NCI-H2196 treated with DMSO at 0.1 percent for 48 hours (cell line): ENCODE data around the gene HYDIN.
"Not testable (repeated sequence)": the region's sequence is repeated elsewhere in the genome, so short reads cannot be mapped to it uniquely, and the experiment has no call there.

Source experiments
- DNase-seq: peaks from one replicate; lab custom pipeline; 2025; ENCODE audit not compliant: unreplicated experiment; lab: John Stamatoyannopoulos, UW

Gene HYDIN

DNA sequence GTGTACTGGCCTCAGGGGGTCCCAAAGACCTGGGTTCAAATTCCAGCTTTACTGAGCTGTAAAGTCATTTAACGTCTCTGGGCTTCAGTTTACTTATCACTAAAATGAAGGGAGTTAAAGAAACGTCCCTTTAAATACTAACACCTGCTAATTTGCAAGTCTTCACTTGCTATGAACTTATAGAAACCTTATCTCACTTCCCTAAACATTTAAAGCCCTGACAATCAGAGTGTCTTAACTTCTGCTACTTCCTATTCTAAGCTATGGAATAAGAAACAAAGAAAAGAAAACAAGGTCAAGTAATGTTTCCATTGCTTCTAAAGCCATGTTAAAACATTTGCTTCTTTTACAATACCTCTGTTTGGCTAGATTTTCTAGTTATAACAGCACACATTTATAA is 87.3 kb downstream of the HYDIN start:
- not testable (repeated sequence) for DNase-seq

DNA sequence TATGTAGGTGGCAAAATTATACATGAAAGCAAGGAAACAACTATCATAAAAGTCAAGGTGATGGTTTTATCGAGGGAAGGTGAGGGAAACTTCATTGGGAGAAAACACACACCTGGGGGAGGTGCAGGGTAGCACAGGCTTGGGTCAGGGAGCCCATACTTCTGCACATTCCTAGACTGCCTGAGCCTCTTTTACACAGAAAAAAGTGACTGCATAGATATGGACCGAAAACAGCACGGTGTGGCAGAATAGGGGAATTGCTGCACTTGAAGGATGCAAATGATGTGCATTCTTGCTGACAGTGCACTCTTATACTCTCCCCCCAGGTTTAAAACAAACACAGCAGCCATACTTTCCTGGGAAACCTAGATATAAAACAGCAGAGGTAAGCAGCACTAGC is 120.0 kb downstream of the HYDIN start:
- not testable (repeated sequence) for DNase-seq

DNA sequence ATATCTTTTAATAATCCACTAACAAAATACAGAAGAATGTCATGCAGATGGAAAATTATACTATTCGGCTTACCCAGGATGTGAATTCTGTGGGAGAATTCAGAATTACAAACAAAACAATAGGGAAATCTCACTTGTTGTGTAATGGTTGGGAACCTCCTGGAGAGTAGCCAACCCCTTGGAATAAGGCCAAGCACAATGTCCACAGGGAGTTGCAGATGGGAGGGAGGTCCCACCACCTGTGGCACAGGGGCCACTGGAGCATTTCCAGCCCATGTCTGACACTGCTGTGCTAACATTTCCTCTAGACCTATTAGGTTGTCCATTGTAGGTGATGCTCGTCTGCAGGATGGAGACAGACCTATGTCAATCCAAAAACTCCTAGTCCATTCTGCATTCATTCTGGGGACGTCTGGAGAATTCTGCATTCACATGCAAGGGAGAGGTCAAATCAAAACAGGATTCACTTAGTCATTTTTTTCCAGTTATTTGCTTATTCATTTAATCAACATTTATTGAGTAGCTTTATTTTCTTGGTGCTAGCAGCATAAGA is 120.8 kb downstream of the HYDIN start:
- DNase-seq = not testable (repeated sequence)

DNA sequence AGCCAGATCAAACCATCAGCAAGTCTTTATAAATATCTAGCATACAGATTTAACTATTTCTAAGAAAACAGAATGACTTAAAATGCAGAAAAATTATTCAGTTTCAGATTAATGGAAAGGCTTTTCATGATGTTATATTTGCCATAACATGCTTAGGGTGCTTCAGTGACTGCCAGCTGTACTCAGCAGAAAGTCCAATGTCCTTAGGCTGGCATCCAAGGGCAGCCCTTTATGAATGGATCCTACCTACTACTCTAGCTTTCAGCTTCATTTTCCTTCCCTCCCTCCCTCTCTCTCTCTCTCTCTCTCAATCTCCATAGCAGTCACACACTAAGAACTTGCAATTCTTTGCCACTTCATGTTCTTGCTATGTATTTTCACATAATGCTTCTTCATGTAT is 124.6 kb downstream of the HYDIN start:
- not testable (repeated sequence) for DNase-seq

DNA sequence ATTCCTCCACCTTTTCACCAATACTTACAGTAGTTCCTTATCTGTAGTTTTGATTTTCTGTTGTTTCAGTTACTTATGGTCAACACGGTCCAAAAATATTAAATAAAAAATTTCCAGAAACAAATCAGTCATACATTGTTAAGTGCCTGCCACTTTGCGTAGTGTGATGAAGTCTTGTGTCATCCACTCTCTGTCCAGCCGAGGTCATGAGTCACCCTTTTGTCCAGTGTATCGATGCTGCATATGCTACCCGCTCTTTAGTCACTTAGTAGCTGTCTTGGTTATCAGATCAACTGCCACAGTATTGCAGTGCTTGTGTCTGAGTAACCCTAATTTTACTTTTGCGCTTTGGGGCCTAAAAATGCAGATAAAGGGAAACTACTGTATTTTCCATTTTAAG is 146.9 kb downstream of the HYDIN start:
- DNase-seq = not testable (repeated sequence)

DNA sequence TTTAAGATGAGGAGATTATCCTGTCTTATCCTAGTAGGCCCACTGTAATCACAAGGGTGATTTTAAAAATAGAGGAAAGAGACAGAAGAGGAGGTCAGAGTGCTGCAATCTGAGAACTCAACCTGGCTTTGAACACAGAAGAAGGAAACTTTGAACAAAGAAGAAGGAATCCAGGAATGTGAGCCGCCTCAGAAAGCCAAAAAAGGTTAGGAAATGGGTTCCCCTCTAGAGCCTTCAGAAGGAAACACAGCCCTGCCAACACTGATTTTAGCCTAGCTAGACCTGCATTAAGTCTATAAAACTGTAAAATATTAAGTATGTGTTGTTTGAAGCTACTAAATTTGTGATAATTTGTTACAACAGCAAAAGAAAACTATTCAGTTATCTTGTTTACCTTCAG is 149.7 kb downstream of the HYDIN start:
- not testable (repeated sequence) for DNase-seq

DNA sequence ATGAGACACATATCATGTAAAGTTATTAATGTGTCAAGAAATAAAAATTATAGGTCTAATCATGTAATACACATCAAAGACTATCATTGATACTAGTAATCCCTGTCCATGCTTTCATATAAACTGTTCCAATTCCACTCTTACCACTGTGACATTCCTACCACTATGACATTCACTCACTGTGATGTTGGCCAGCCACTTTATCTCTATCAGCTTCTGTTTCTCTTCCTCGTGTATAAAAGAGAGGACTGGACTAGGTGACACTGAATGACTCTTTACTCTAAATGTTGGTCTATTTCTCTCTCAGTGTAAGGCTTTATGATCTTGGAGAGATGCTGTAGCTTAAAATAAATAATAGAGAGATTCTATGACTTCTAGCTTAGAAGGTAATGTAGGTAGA is 150.3 kb downstream of the HYDIN start:
- not testable (repeated sequence) for DNase-seq

DNA sequence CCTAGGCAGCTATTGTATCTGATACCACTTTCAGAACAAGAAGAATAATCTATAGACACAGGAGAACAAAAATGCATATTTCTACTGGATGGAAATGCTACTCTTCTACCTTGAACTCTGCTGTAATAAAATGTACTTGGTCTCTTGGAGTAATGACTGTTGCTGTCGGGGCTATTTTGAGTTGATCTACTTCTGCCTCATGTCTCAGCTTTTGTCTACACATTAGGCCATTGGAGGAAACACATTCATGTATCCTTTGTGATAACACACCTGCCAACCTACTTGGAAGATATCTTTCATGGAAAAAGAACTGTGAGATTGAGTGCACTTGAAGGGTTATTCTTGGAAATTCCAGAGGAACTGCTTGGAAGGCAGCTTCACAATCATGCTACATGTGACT is 159.9 kb downstream of the HYDIN start:
- not testable (repeated sequence) for DNase-seq

DNA sequence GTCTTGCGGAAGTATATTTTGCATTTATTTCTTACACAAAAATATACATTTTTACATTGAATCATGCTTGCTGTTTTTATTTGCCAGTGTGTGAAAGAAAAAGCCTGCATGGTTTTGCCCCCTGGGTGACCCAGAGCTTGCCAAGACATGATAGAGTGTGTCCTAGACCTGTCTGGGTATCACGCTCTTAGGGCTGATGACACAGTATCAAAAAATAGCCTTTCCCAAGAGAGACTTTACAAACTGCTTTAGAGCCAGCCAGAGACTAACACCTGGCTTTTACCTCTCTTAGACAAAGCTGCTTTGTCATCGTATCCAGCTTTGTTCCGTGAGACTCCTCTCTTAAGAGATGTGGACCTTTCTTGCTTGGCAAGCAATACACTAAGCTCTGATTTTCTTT is 160.7 kb downstream of the HYDIN start:
- not testable (repeated sequence) for DNase-seq

DNA sequence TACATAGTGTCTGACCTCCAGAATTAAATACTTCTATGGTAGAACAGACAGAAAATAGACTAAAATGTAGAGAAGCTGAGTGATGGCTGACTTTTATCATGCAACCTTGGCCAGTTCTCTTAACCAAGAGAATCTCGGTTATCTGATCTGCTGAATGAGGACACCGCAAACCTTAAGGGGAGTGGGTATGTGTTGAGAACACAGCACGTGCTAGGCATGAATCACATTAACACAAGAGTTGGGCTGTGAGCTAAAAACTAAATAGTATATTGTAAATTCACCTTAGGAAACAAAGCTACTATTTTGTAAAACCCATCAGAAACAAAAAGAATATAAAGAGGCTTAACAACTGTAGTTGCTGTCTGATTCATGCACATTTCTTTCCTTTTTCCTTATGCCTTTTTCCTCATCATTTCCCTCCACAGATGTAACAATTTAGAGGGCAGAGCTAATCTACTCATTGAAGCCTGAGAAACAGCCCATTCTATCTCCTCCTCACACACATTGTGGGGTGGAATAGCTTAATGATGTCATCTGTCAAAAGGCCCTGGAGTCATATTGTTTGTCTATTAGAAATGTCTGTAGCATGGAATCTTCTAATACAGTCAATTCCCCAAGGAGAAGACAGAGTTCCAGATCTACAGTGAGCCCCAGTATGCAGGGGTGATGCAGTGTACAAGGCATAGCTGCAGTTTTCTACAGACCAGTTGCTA is 176.5 kb downstream of the HYDIN start:
- not testable (repeated sequence) for DNase-seq

DNA sequence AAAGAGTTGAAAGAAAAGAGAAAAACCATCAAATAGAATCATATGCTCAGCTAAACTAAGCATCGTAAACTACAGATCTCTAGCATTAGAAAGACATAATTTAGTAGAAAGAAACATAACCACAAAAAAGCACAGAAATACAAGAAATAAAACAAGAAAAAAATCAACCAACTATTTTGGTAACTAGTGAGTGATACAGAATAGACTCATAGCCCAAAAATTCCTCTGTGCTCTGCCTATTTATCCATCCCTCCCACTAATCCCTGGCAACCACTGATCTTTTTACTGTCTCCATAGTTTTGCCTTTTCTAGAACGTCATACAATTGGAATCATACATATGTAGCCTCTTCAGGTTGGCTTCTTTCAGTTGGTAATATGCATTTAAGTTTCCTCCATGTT is 180.2 kb downstream of the HYDIN start:
- not testable (repeated sequence) for DNase-seq

DNA sequence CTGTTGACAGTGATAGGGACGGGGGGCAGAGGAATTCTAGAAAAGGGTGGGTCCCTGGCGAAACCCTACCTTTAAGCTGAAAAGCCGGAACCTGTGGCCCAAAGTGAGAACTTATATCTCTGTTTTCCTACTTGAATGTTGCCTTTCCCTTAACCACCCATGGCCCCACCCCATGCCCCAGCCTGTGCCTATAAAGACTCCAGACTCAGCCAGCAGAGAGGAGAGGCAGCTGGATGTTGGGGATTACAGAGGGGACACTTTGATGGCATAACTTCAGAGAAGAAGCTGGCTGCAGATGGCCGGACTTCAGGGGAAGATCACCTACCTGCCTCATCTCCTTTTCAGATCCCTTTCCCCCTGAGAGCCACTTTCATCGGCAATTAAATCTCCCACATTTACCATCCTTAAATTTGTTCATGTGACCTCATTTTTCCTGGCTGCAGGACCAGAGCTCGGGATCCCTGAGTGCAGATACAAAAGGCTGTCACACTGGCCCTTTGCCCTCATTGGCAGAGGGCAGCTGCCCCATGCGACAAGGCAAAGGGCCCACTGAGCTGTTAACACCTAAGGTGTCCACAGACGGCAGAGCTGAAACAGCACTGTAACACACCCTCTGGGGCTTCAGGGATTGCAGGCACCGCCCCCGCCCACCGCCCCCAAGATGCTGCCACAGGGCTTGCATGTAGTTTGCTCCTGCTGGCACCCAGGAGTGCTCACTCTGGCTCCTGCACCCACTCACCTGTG is 191.0 kb downstream of the HYDIN start:
- DNase-seq = not testable (repeated sequence)

DNA sequence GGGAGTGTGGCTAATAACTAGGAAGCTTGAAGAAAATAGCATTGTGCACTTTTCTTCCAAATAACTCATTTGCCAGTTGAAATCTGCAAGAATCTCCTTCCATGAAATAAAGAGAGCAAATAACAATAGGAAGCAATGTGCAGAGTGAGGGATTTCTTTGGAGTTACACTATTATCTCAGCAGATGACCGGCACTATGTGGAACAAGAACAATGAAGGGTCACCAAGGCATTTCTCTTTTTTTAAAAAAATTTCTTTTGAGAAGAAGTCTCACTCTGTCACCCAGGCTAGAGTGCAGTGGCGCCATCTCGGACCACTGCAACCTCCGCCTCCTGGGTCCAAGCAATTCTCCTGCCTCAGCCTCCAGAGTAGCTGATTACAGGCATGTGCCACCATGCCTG is 192.1 kb downstream of the HYDIN start:
- DNase-seq = not testable (repeated sequence)

DNA sequence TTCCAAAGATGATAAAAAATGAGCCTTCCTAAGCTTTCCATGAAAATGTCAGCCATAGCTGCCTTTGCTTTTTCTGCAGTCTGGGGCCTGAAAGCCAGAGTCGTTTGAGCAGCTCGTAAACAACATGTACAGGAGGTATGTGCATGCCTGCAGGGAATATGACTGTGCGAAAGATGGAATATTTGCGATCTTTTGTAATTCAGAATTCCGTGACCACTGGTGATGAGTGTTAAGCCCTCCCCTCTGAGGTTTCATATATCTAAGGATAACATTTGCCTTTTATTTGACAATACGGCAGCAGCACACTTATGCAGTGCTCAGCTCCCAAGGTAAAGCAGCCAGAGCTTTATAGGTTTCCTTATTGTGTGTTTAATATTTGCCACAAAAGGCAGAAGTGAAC is 192.5 kb downstream of the HYDIN start:
- DNase-seq = not testable (repeated sequence)

DNA sequence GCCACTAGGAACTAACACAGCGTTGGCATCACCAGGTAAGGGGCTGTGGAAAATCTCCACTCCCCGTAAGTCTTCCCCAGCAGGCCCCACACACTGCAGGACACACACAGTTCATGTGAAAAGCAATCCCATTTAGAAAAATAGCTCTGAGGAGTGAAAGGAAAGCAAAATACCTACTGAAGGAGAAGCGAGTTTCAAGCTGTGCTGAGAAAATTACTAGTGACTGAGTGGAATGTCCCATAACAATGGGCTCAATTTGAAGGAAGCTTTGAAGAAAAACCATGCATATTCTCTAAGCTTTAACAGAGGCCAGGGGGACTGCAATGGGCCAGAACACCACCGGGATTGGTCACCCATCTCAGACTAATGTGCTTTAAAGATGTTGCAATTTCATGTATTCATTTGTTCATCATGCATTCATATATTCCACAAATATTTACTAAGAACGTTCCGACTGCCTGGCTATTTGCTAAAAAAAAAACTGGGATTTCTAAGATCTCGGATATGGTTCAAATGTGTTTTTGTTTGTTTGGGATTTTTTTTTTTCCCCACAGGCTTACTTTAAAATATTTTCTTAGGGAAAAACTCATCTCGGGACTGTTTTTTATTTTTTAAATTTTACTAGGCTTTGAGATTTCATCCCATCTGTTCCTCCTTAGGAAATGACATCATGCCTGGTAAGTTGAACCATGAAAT is 202.3 kb downstream of the HYDIN start:
- DNase-seq = not testable (repeated sequence)

DNA sequence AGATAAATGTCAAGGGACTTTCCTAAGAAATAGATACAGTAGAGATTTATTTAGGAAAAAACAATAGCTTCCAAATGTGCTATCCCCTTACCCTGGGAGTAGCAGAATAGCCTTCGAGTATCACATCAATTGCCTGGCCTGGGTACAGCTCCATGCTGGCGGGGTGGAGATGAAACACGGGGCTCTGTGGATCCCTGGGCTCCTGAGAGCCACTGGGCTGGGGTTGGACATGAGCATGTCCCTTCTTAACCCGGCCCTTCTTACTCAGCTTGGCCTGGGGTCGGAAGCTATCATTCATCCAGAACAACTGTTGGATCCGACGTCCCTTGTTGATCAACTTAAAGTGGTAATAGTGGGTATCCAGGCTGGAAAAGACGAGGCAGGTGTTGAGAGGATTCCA is 203.0 kb downstream of the HYDIN start:
- not testable (repeated sequence) for DNase-seq

DNA sequence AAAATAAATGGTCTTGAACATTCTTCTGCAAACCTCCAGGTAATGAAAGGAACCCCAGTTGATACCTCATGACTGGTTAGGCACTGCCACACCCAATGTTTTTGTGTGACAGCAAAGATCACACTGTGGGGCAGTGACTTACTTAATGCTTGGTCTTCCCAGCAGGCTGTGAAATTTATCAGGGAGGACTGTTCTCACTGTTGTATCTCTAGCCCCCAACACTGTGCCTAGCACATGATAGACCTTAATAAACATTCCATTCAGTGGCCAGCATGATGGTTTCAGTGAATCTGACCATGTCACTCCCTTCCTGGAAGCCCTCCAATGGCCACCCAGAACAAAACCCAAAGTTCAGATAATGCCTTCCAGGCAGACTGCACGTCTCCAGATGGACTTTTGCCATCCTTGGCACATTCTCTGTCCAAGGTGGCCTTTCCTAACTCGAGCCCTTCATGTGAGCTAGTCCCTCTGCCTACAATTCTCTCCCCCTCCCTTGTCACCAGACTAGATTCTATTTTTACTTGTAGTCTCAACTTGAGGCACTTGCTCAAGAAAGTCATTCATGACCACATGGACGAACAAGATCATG is 206.6 kb downstream of the HYDIN start:
- not testable (repeated sequence) for DNase-seq

DNA sequence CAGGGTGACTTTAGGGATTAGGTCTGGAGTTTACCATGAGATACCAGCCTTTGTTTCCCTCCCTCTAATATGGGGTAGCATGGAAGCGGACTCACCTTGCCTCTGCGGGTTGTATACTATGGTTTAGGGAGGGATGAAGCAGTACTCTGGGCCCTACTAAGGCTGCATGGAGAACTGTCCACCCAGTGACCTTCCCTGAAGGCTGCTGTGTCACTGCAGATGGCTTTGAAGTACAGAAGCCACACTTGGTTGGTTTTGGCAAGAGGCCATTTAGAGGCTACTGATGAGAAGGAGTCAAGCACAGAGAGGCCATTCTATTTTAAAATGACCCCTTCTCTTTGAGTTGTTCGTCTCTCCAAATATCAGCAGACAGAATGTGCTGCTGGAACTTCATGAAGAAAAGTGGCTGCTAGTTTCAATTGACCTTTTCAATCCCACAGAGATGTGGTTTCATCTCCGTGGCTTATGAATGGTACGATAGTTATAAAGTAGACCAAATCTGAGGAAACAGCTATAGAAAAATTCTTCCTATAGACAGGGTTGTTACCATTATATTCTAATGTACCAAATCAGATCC is 208.5 kb downstream of the HYDIN start:
- not testable (repeated sequence) for DNase-seq

DNA sequence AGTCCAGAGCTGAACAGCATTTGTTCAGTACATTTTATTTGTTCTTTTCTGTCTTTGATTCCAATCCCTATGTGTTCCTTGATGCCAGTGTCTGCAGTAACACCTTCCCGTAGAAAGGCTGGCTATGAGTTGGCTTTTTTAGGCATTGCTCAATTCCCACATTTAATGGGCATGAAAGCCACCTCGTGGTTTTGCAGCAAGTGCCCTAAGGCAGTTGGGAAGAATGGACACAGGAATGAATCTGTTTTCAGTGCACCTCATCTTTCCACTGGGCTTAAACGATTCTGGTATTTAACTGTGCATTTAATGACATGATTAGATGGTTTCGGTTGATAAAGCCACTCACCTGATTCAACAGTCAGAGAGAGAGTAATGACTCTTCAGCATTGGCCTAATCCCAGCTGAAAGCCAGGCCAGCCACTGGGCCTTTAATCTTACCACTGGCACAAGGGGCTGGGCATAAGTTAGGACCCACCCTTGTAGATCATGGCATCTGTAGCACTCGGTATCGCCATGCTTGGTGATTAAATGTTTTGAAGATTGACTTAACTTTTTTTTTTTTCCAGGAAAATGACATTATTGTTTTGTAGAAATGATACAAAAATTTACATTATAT is 211.3 kb downstream of the HYDIN start:
- not testable (repeated sequence) for DNase-seq

DNA sequence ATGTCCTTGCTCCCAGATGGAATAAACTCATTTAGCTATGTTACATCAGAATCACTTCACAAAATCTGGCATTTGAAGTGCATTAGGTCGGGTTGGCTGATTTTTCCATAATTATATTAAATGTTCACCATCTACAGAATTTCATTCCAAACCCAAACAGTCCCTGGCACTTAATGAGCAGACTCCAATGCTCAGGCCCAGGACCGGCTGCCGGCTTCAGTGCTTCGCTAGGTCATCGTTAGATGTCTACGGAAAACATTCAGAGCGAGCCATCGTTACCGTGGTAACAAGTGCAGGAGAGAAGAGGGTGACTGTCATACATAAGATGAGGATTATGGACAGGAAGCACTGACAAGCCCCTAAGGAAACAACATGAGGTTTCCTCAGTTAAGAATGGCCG is 215.1 kb downstream of the HYDIN start:
- DNase-seq = not testable (repeated sequence)
